HCT116 (cell line): ENCODE data around the gene DOCK3. TPM values are rescaled to one million over a fixed set of nuclear protein-coding genes. Genes with fewer than 3 reads are reported as not detected.
A peak's percentile ranks its signal among the peaks of the same experiment; 100 is the strongest.

Experiments used
- ATAC-seq: fragments of 200-7000 bp; cut with Tn5 transposase; 2 replicates; pipeline ENCODE4 v1.9.1; 2020; ENCODE audit warnings: mild to moderate bottlenecking, moderate library complexity
- BruUV-seq: library from RNA; stranded (reverse); fragments of 400-500 nt; replicated peaks from 2 replicates; lab custom pipeline; 2021; lab: Mats Ljungman, UMichigan
- CTCF ChIA-PET: fragments of 300-600 bp; sonication (Branson Sonifier 250); formaldehyde crosslinking; loops from one replicate; lab custom pipeline; 2021; ENCODE audit warnings: antibody characterized with exemption; lab: Charles Lee
- POLR2A ChIA-PET: fragments of 300-600, 350-600 bp; sonication (Branson Sonifier 250); formaldehyde crosslinking; loops from one replicate; lab custom pipeline; 2021; ENCODE audit warnings: antibody characterized with exemption; lab: Charles Lee
- RAD21 ChIA-PET, 2 experiments: fragments of 300-600 bp; sonication (Branson Sonifier 250); formaldehyde crosslinking; loops; one replicate each; lab custom pipeline; 2023; ENCODE audit warnings: low total read pairs in 2 of 2; ENCODE audit not compliant: uncharacterized antibody in 2 of 2, unreplicated experiment in 2 of 2, low non-redundant PET in 1 of 2; lab: Charles Lee
- DNase-seq: peaks from one replicate; pipeline ENCODE4 v3.0.0-alpha.2; 2010; ENCODE audit warnings: low read depth, low spot score
- H2AFZ ChIP-seq: fragments of 200-600 bp; shearing (Covaris generic), sonication (generic); 2 replicates; pipeline ENCODE4 v1.6.1; 2017; ENCODE audit warnings: low read depth, mixed run types, mixed read lengths, antibody characterized with exemption, low read length; ENCODE audit not compliant: poor library complexity, severe bottlenecking
- H3K27ac ChIP-seq: 2 replicates; pipeline ENCODE4 v1.5.1; 2012; ENCODE audit warnings: low read depth, low read length
- H3K27me3 ChIP-seq: fragments of 200-600 bp; sonication (generic); 2 replicates; pipeline ENCODE4 v1.6.1; 2016; ENCODE audit warnings: mixed run types, low read length, mixed read lengths; ENCODE audit not compliant: insufficient read depth
- H3K36me3 ChIP-seq, 2 experiments: fragments of 200-500 bp in 1 of 2; fragments of 200-600 bp in 1 of 2; sonication (Bioruptor generic) in 1 of 2; sonication (generic) in 1 of 2; 2 replicates each; pipeline versions ENCODE4 v1.5.1 to v1.6.1; 2014 to 2016; ENCODE audit warnings: low read length in 2 of 2, inconsistent platforms in 1 of 2, mixed read lengths in 1 of 2, mixed run types in 1 of 2; ENCODE audit not compliant: insufficient read depth in 2 of 2, control insufficient read depth in 1 of 2
- H3K4me1 ChIP-seq, 2 experiments: fragments of 200-600 bp in 1 of 2; sonication (generic) in 1 of 2; 2 replicates each; pipeline versions ENCODE4 v1.5.1 to v1.6.1; 2012 to 2017; ENCODE audit warnings: low read length in 2 of 2, inconsistent platforms in 1 of 2, mild to moderate bottlenecking in 1 of 2, mixed read lengths in 1 of 2, mixed run types in 1 of 2, moderate library complexity in 1 of 2; ENCODE audit not compliant: insufficient read depth in 2 of 2, control insufficient read depth in 1 of 2
- H3K4me2 ChIP-seq: fragments of 200-600 bp; sonication (generic); 2 replicates; pipeline ENCODE4 v1.6.1; 2017; ENCODE audit warnings: mixed run types, low read length, mixed read lengths
- H3K4me3 ChIP-seq, 2 experiments: fragments of 200-600 bp in 1 of 2; sonication (generic) in 1 of 2; replicated peaks in 1 of 2; 2 replicates each; pipeline ENCODE4 v1.5.1; 2011 to 2016; ENCODE audit warnings: low read length in 2 of 2, control low read depth in 1 of 2, low read depth in 1 of 2, mild to moderate bottlenecking in 1 of 2, mixed read lengths in 1 of 2, mixed run types in 1 of 2
- H3K79me2 ChIP-seq: fragments of 200-600 bp; sonication (generic); 2 replicates; pipeline ENCODE4 v1.6.1; 2017; ENCODE audit warnings: mild to moderate bottlenecking, mixed run types, low read length, moderate library complexity, mixed read lengths; ENCODE audit not compliant: insufficient read depth
- H3K9ac ChIP-seq: fragments of 200-600 bp; sonication (generic); 2 replicates; pipeline ENCODE4 v1.6.1; 2016; ENCODE audit warnings: low read length, mixed read lengths
- H3K9me2 ChIP-seq: fragments of 200-600 bp; sonication (generic), shearing (Covaris generic); 2 replicates; pipeline ENCODE4 v1.6.1; 2017; ENCODE audit warnings: mixed run types, mild to moderate bottlenecking, moderate library complexity; ENCODE audit not compliant: insufficient read depth
- H3K9me3 ChIP-seq, 2 experiments: fragments of 200-500 bp in 1 of 2; fragments of 200-600 bp in 1 of 2; sonication (Bioruptor generic) in 1 of 2; sonication (generic) in 1 of 2; 2 replicates each; pipeline ENCODE4 v1.6.1; 2014 to 2017; ENCODE audit warnings: low read length in 2 of 2, mixed read lengths in 2 of 2, inconsistent platforms in 1 of 2, low read depth in 1 of 2, mild to moderate bottlenecking in 1 of 2, mixed run types in 1 of 2, moderate library complexity in 1 of 2; ENCODE audit not compliant: control insufficient read depth in 1 of 2, insufficient read depth in 1 of 2
- H4K20me1 ChIP-seq: fragments of 200-600 bp; sonication (generic), shearing (Covaris generic); 2 replicates; pipeline ENCODE4 v1.6.1; 2017; ENCODE audit warnings: mixed run types, mild to moderate bottlenecking, moderate library complexity; ENCODE audit not compliant: insufficient read depth
- CBX3 ChIP-seq: IDR thresholded peaks from 2 replicates; pipeline ENCODE4 v1.6.1; 2012; ENCODE audit warnings: low read depth
- CTCF ChIP-seq, 3 experiments: fragments of 200-600 bp in 1 of 3; sonication (generic) in 1 of 3; IDR thresholded peaks in 2 of 3; conservative IDR thresholded peaks in 1 of 3; 2 replicates each; pipeline ENCODE4 v1.5.1; 2012 to 2017; ENCODE audit warnings: low read depth in 2 of 3, low read length in 2 of 3, antibody characterized with exemption in 1 of 3, borderline replicate concordance in 1 of 3, control low read depth in 1 of 3, mild to moderate bottlenecking in 1 of 3, mixed read lengths in 1 of 3, mixed run types in 1 of 3, moderate library complexity in 1 of 3; ENCODE audit not compliant: insufficient read depth in 1 of 3
- EGR1 ChIP-seq: IDR thresholded peaks from 2 replicates; pipeline ENCODE4 v1.6.1; 2012; ENCODE audit warnings: low read depth
- ELF1 ChIP-seq: IDR thresholded peaks from 2 replicates; pipeline ENCODE4 v1.6.1; 2012; ENCODE audit warnings: low read depth, borderline replicate concordance
- EZH2 ChIP-seq: fragments of 200-600 bp; sonication (generic); IDR thresholded peaks from 2 replicates; pipeline ENCODE4 v1.6.1; 2017; ENCODE audit warnings: antibody characterized with exemption, mixed run types
- POLR2AphosphoS5 ChIP-seq: IDR thresholded peaks from 2 replicates; pipeline ENCODE4 v1.6.1; 2011; ENCODE audit warnings: mild to moderate bottlenecking, low read depth, low read length, moderate library complexity
- RAD21 ChIP-seq: IDR thresholded peaks from 2 replicates; pipeline ENCODE4 v1.6.1; 2012; ENCODE audit warnings: low read depth, mild to moderate bottlenecking
- SIN3A ChIP-seq: IDR thresholded peaks from 2 replicates; pipeline ENCODE4 v1.6.1; 2012; ENCODE audit warnings: low read depth
- intact Hi-C: fragments of 100-400 bp; cut with micrococcal nuclease; formaldehyde crosslinking; loops from 2 replicates; pipeline ENCODE4 v1.10.0; 2022
- total RNA-seq: library from RNA; stranded (reverse); gene quantifications from one replicate; pipeline ENCODE4 v1.2.1, GENCODE V29; 2021; ENCODE audit not compliant: unreplicated experiment

Gene DOCK3
- total RNA-seq, 1 experiment from 2014 or later: 4.2 TPM

DNA sequence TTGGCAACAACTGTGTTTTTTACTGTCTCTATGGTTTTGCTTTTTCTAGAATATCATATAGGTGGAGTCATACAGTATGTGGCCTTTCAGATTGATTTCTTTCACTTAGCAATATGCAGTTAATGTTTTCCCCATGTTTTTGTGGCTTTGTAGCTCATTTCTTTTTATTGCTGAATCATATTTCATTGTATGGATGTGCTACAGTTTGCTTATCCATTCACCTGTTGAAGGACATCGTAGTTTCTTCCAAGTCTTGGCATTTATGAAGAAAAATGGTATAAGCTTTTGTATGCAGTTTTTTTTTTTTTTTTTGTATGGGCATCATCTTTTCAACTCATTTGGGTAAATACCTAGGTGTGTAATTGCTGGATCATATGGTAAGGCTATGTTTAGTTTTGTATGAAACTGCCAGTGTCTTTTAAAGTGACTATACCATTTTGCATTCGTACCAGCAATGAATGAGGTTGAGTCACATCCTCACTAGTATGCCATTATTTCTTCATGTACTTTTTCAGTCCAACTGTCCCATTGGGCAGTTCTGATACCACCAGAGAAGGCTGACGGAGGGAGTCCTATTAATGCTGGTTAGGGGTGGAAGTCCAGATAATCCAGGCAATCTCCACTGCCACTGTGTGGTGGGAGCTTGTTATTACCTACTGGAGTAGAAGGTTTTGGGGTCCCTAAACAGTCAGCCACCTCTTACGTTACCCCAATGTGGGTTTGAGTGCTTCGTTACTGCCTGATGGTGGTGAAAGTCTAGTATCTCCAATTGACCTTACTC lies 210.5 kb downstream of the DOCK3 start:
- no peak overlapping the region for H3K4me3 ChIP-seq
- DNase-seq (no peak), ATAC-seq (no peak; the same call in 1 of the 2 replicates)
- no peak overlapping the region for H3K9ac ChIP-seq
- H3K9me2 ChIP-seq: no peaks in the 10 kb centered on the region
- H3K27ac ChIP-seq: no peak overlapping the region
- intact Hi-C loops: loop anchor here (5.0 kb wide), 2 partner anchors 208 to 268 kb away; partner anchors contain the start of gene MAPKAPK3
- no TSS peak for BruUV-seq
- H3K4me2 ChIP-seq: no peak overlapping the region
- TF ChIP-seq POLR2AphosphoS5: no peak
- TF ChIP-seq CBX3: no peak
- TF ChIP-seq SIN3A: no peak
- TF ChIP-seq RAD21: peak; percentile 47; the same call in 1 of the 2 replicates
- TF ChIP-seq CTCF (IDR thresholded peaks at IDR 0.05 in 2 of 3, conservative IDR thresholded peaks at IDR 0.05 in 1 of 3; ENCODE audit: borderline replicate concordance in 1 of 3, insufficient read depth in 1 of 3, low read depth in 2 of 3, low read length in 2 of 3): peak in 2 of 3 experiments; percentile 28 to 46; a peak in 2 of 6 replicates
- TF ChIP-seq EGR1: no peak
- TF ChIP-seq EZH2: no peak
- no peak for TF ChIP-seq ELF1
- ChIA-PET POLR2A (no interaction called here), RAD21 (no interaction called here), CTCF (no interaction called here)
- no peaks in the 10 kb centered on the region for H3K36me3 ChIP-seq
- no peaks in the 10 kb centered on the region for H4K20me1 ChIP-seq
- no peaks in the 10 kb centered on the region for H3K79me2 ChIP-seq
- no peaks in the 10 kb centered on the region for H3K9me3 ChIP-seq
- H3K27me3 ChIP-seq: no peaks in the 10 kb centered on the region
- H3K4me1 ChIP-seq: no peaks in the 10 kb centered on the region
- no peak overlapping the region for H2AFZ ChIP-seq
